Activated T-cell treated with anti-CD3 and anti-CD28 coated beads, Interleukin-2, amount 50 U/mL, for 72 hours (primary cell): ENCODE results near the gene APLP2. TPM values are rescaled to one million over a fixed set of nuclear protein-coding genes. Genes with fewer than 3 reads are reported as not detected.

Experiments
- ATAC-seq, 2 donors: fragments of 150-1000 bp; cut with Tn5 transposase; replicated peaks in 1 of 2; 2 replicates each; pipeline ENCODE4 v1.10.0; 2021; ENCODE audit warnings: moderate library complexity in 2 of 2, mild to moderate bottlenecking in 1 of 2
- DNase-seq, 2 donors: peaks; one replicate each; pipeline ENCODE4 v3.0.0; 2021 to 2022; ENCODE audit warnings: mixed read lengths in 1 of 2
- H3K27ac Mint-ChIP-seq: one replicate; pipeline ENCODE4 v1.8.0; 2022; ENCODE audit warnings: mild to moderate bottlenecking, moderate library complexity, mixed read lengths
- H3K27me3 Mint-ChIP-seq: one replicate; pipeline ENCODE4 v1.8.0; 2022; ENCODE audit warnings: low read depth, mixed read lengths
- H3K36me3 Mint-ChIP-seq, 2 donors: one replicate each; pipeline ENCODE4 v1.8.0; 2022; ENCODE audit warnings: mixed read lengths in 2 of 2, mild to moderate bottlenecking in 1 of 2; ENCODE audit not compliant: insufficient read depth in 2 of 2
- H3K4me1 Mint-ChIP-seq: one replicate; pipeline ENCODE4 v1.8.0; 2022; ENCODE audit warnings: low read depth, mixed read lengths
- H3K4me3 Mint-ChIP-seq, 2 donors: one replicate each; pipeline ENCODE4 v1.8.0; 2022; ENCODE audit warnings: mild to moderate bottlenecking in 2 of 2, mixed read lengths in 2 of 2, moderate library complexity in 2 of 2
- H3K9me3 Mint-ChIP-seq, 2 donors: one replicate each; pipeline ENCODE4 v1.8.0; 2022; ENCODE audit warnings: mixed read lengths in 2 of 2
- total RNA-seq, 2 donors: library from RNA; stranded (reverse); gene quantifications; one replicate each; pipeline ENCODE4 v1.2.3, GENCODE V29; 2022

APLP2 gene
- total RNA-seq, 2 donors from 2014 or later: 37.8 to 44.2 TPM

DNA sequence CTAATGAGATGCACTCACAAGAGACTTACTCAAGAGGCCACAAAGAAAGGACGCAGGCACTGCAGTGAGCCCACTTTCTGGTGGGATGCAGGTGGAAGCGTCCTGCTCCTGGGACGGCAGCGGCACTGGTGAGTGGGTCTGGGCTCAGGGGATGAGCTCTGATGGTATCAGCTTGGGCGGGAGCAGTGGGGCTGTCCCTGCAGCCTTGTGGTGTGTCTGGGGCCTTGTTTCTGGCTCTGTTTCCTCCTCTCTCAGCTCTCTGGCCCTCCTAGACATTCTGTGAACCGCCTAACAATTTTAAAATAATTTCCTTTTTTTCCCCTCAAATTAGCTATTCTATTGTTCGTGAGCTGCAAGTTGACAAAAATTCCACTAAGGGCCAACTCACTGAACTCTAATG is 81.1 kb downstream of the APLP2 start:
- peaks cover 17% of the 10 kb centered on the region for H3K4me1 Mint-ChIP-seq
- H3K27me3 Mint-ChIP-seq: peaks cover 6% of the 10 kb centered on the region
- no peak for DNase-seq
- H3K36me3 Mint-ChIP-seq: no peaks in the 10 kb centered on the region
- H3K4me3 Mint-ChIP-seq: no peak overlapping the region
- no peak overlapping the region for H3K27ac Mint-ChIP-seq
- ATAC-seq: no peak
- H3K9me3 Mint-ChIP-seq: no peaks in the 10 kb centered on the region

DNA sequence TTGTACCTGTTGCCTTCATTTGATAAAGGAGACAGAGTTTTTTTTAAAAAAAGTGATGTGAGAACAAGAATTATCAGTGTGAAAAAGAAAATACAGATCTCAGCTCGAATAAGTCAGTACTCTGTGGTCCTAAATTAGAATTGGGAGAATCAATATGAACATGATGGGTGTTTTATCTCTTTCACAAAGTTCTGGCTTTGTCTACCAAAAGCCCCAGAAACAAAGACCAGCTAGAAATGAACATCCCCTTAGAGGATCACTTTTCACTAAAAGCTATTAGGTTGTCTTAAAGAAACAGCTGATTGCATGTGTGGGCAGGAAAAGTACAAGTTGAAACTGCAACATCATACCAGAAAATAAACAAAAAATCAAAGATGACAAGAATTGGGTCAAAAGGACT is 81.5 kb downstream of the APLP2 start:
- ATAC-seq (no peak), DNase-seq (no peak)
- peaks cover 6% of the 10 kb centered on the region for H3K27me3 Mint-ChIP-seq
- H3K27ac Mint-ChIP-seq: no peak overlapping the region
- H3K4me1 Mint-ChIP-seq: peaks cover 14% of the 10 kb centered on the region
- no peak overlapping the region for H3K4me3 Mint-ChIP-seq
- H3K9me3 Mint-ChIP-seq: no peaks in the 10 kb centered on the region
- H3K36me3 Mint-ChIP-seq: no peaks in the 10 kb centered on the region

DNA sequence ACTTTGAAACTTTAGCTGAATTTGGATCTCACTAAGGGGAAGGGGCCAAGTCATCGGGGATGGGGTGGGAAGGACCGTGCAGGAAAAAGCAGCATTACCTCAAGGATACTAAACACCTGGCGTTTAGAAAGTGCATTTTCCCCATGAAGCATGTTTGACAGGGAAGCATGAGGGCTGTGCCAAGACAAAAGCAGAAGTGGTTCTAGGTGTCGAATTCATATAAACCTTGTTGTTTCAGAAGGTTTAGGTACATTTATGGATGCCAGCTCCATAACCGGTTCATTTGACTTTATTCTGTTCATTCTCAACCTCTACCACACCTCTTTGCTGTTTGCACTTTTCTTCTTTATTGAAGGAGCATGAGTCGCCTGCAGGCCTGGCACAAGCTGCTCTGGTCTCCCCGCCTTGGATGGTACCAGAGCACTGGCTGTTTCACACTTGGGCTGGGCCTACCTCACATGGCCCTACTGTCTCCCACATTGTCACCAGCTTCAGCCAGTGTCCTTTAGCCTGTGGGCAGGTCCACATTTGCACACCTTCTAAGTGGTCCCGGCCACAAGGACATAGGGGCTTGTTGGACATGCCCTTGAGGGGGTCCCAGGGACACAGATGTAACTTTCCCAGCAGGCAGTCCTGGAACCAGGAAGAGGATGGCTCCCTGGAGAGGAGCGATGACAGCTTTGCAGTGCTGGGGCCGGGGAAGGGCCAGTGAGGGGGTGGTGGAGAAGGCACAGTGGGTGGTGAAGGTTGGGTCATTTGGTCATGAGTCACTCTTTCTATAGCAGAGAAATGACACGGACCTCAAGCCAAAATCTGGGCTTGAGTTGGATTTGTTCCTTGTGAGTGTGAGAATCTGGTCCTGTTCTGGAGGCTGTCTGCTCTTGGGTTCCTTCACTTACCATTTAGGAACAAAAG is 86.7 kb downstream of the APLP2 start:
- H3K4me3 Mint-ChIP-seq: no peak overlapping the region
- H3K9me3 Mint-ChIP-seq: no peaks in the 10 kb centered on the region
- H3K36me3 Mint-ChIP-seq: peaks cover 2 to 6% of the 10 kb centered on the region in 2 donors
- DNase-seq (no peak), ATAC-seq (no peak)
- H3K27ac Mint-ChIP-seq: no peak overlapping the region
- peaks cover 32% of the 10 kb centered on the region for H3K27me3 Mint-ChIP-seq
- peaks cover 4% of the 10 kb centered on the region for H3K4me1 Mint-ChIP-seq

DNA sequence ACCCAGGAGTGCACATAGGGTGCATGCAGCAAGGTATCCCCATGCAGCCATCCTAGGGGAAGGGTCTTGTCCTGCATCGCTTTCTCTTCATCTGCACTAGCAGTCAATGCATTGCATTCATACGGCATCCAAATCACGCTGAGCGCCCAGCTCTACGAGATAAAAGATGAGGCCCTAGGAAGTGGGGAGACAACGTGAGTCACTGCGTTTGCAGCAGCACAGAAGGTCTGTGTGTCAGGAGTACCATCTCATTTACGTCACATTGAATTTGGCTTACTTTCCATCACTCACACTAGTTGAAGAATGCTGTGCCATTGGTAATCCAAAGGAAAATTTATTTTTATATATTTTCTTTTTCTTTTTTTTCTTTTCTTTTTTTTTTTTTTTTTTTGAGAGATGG is 87.4 kb downstream of the APLP2 start:
- DNase-seq (no peak), ATAC-seq (no peak)
- Mint-ChIP-seq H3K4me1 (peaks cover 4% of the 10 kb centered on the region), H3K27ac (no peak overlapping the region), H3K4me3 (no peak overlapping the region), H3K27me3 (peaks cover 39% of the 10 kb centered on the region), H3K9me3 (no peaks in the 10 kb centered on the region), H3K36me3 (peaks cover 2 to 6% of the 10 kb centered on the region in 2 donors)

DNA sequence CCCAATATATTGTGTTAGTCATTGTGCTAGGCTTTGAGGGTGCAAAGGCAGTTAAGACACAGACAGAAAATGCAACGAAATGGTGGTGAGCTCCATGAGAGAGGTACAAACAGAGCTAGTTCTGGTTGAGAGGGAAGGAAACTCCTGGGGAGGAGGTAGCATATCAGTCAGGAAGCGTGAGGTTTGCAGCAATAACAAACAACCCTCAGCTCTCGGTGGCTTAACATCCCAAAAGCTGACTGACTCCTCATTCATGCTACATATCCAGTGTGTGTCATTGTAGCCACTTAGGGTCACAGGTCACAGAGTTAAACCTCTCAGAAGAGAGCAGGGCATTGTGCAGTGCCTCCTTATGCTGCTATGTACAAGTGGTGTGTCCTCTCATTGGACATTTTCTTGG is 88.1 kb downstream of the APLP2 start:
- no peak for DNase-seq
- H3K4me1 Mint-ChIP-seq: peaks cover 4% of the 10 kb centered on the region
- ATAC-seq: no peak
- no peak overlapping the region for H3K4me3 Mint-ChIP-seq
- H3K9me3 Mint-ChIP-seq: no peaks in the 10 kb centered on the region
- peaks cover 2 to 6% of the 10 kb centered on the region in 2 donors for H3K36me3 Mint-ChIP-seq
- peaks cover 47% of the 10 kb centered on the region for H3K27me3 Mint-ChIP-seq
- H3K27ac Mint-ChIP-seq: no peak overlapping the region

DNA sequence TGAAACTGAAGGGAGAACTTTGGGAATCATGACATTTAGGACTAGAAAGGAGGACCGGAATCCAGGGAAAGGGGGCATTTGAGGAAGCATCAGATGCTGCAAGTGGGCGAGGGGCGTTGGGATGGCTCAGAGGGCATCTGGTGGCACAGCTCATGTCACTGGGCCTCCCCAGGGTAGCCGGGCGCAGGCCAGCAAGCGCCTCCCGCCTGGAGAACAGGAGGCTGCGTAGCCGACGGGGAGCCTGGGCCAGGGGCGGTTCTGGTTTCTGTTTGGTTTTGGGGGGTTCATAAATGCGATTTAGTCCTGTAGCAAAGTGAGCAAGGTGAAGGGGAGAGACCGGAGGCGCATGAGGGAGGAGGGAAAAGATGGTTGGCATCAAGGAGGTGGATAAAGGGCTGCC is 89.4 kb downstream of the APLP2 start:
- DNase-seq (no peak), ATAC-seq (no peak)
- H3K27me3 Mint-ChIP-seq: peaks cover 60% of the 10 kb centered on the region
- peaks cover 4% of the 10 kb centered on the region for H3K4me1 Mint-ChIP-seq
- H3K27ac Mint-ChIP-seq: no peak overlapping the region
- H3K4me3 Mint-ChIP-seq: peak overlapping the region; percentile 65 to 69
- no peaks in the 10 kb centered on the region for H3K9me3 Mint-ChIP-seq
- H3K36me3 Mint-ChIP-seq: peaks cover 2 to 6% of the 10 kb centered on the region in 2 donors

DNA sequence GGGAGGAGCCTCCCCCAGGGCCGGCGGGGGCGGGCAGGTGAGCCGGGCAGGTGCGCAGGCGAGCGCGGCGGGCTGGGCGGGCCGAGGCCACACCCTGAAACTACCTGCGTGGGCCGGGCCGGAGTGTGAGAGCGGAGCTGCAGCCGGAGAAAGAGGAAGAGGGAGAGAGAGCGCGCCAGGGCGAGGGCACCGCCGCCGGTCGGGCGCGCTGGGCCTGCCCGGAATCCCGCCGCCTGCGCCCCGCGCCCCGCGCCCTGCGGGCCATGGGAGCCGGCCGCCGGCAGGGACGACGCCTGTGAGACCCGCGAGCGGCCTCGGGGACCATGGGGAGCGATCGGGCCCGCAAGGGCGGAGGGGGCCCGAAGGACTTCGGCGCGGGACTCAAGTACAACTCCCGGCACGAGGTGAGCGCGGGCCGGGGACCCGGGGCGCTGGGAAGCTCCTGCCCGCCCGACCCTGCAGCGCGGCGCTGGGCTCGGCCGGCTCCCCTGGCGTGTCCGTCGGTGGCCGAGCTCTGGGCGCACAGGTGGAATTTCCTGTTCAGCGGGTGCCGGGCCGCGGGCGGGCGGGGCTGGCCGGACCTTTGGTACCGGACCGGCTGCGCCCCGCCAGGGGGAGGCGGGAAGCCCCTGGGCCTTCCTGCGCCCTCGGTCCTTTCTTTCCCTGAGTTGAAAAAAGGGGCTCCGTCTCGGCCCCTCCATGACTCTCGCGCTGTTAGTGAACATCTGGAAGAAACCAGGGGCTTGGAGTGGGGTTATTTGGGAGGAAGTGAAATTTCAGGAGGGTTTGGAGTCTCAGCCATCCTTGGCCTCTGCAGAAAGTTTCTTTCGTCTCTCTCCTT is 90.2 kb downstream of the APLP2 start, which contains the start of gene ST14:
TSS of gene ST14 (plus strand) at position 126 of the 841 bp plus-strand sequence. CDS start at position 324, 198 bp downstream.
- H3K27ac Mint-ChIP-seq: no peak within 1 kb of the TSS
- peaks cover 2 to 6% of the 10 kb centered on the region in 2 donors for H3K36me3 Mint-ChIP-seq
- peak in 1 of 2 donors; percentile 33 for ATAC-seq
- peaks cover 61% of the 10 kb centered on the region for H3K27me3 Mint-ChIP-seq
- H3K4me3 Mint-ChIP-seq: peak within 1 kb of the TSS; percentile 65 to 72
- peaks cover 4% of the 10 kb centered on the region for H3K4me1 Mint-ChIP-seq
- no peaks in the 10 kb centered on the region for H3K9me3 Mint-ChIP-seq
- no peak for DNase-seq

DNA sequence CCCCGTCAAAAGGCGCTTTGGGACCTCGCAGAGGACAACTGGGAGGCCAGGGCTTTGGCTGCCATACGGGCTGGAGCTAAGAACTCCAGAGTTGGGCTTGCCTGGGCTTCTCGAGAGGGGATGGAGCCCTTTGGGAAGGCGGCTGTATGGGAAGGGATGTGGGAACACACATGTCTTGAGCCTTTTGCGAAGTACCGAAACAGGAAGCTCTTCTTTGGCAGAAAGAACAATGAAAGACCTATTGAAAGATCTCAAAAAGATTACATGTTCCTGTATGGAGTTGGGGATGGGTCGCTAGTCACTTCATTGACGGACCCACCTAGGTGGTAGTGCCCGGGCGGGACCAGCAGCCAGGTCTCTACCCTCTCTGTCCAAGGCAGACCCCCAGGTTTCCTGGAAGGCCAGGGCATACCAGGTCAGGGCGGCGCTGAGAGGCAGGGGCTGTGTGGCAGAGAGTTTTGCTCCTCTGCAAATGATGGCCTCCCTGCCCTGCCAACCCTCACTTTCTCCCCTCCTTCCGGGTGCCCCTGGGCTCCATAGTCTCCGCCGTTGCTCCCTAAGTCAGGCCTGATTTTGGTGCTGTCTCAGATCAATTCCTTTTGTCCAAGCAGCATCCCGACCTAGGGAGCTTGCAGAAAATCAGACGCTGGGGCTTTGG is 90.9 kb downstream of the APLP2 start:
- H3K9me3 Mint-ChIP-seq: no peaks in the 10 kb centered on the region
- DNase-seq (no peak), ATAC-seq (no peak)
- H3K27ac Mint-ChIP-seq: no peak overlapping the region
- H3K27me3 Mint-ChIP-seq: peaks cover 61% of the 10 kb centered on the region
- H3K36me3 Mint-ChIP-seq: peaks cover 2 to 6% of the 10 kb centered on the region in 2 donors
- H3K4me3 Mint-ChIP-seq: peak overlapping the region; percentile 59 to 72
- peaks cover 4% of the 10 kb centered on the region for H3K4me1 Mint-ChIP-seq

DNA sequence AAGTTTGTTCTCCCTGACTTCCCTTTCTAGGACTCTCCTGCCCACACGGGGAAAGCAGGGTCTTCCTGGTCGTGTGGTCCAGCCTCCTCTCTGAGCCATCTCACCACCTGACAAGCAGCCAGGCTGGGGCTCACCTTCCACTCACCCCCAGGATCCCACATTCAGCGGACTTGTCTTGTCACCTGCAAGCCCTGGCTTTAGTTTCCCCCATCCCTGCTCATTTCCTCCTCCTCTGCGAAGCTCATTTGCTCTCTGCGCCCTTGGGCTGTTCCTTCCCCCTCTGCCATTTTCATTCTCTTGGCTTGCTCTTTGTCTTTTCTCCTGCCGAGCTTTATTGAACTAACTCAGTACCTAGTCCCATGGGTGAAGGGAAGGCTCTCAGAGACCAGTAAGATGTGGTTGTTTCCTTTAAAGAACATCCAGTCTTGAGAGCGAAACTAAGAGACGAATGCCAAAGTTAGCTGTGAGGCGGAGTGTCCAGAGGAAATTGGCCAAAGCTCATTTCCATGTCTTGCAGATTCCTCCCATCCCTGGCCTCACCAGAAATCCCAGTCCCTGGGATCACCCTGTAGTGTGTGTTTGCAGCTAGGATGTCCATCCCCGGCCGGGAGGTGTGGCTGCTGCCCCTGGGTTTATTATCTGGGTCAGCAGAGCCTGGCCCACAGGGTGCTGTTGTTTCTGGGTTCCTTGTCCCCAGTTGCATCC is 91.9 kb downstream of the APLP2 start:
- no peaks in the 10 kb centered on the region for H3K9me3 Mint-ChIP-seq
- H3K4me1 Mint-ChIP-seq: peaks cover 4% of the 10 kb centered on the region
- H3K4me3 Mint-ChIP-seq: no peak overlapping the region
- H3K27me3 Mint-ChIP-seq: peaks cover 68% of the 10 kb centered on the region
- peaks cover 2 to 6% of the 10 kb centered on the region in 2 donors for H3K36me3 Mint-ChIP-seq
- DNase-seq (no peak), ATAC-seq (no peak)
- no peak overlapping the region for H3K27ac Mint-ChIP-seq

DNA sequence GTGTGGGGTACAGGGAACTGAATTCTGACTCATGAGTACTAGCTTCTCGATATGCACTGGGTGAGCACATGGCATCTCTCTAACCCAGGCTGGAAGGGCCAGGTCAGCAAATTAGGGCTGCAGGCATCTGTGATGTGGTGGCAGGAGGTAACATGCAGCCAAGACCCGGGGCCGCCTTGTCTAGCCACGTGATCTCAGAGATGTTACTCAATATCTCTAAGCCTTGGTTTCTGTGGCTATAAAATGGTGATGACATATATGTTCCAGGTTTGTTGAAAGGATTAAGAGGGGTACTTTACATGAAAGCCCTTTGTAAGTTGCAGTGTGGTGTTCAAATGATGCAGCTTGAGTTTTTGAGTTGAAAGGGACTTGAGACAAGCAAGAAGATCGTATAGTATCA is 93.0 kb downstream of the APLP2 start:
- Mint-ChIP-seq H3K36me3 (peaks cover 2 to 6% of the 10 kb centered on the region in 2 donors), H3K4me3 (no peak overlapping the region), H3K27ac (no peak overlapping the region), H3K4me1 (peaks cover 4% of the 10 kb centered on the region), H3K9me3 (no peaks in the 10 kb centered on the region), H3K27me3 (peaks cover 64% of the 10 kb centered on the region)
- peak; percentile 62 to 63 for ATAC-seq
- DNase-seq: peak; percentile 15 to 18

DNA sequence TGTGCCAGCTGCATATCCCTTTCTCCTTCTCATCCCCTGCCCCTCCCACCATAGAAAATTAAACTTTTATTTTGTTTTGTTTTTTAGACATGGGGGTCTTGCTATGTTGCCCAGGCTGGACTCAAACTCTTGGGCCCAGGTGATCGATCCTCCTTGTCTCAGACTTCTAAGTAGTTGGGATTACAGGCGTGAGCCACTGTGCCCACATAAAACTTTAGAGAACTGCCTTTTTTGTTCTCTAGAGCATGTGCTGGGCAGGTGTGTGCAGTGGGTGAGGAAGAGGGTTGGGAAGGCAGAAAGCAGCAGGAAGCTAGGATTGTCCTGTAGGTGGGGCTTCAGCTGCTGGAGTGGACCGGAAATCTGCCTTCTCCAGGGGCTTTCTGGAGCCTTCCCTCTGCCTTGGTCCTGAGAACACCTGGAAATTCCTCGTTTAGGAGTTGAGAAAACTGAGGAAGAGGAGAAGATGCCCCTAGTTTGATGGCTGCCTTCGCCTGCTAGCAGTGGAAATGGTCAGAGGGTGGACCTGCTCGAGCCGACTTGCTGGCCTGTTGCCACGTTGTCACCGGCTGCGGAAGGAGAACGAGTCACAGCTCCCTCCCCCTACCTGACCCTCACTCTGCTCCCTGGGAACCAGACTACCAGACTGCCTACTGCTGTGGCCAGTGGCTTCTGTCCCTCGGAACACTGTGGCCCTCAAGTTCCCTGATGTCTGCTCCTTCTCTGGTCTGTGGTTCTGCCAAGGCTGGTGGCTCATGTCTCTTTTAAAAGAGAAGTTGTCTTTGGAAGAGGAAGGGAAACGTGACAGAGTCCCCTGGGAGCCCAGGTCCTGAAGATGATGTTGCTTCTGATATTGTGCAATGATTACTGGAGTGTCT is 93.9 kb downstream of the APLP2 start:
- Mint-ChIP-seq H3K4me1 (peaks cover 4% of the 10 kb centered on the region), H3K27me3 (peaks cover 56% of the 10 kb centered on the region), H3K9me3 (no peaks in the 10 kb centered on the region), H3K4me3 (no peak overlapping the region), H3K36me3 (peaks cover 2 to 4% of the 10 kb centered on the region in 2 donors), H3K27ac (no peak overlapping the region)
- ATAC-seq (no peak), DNase-seq (no peak)

DNA sequence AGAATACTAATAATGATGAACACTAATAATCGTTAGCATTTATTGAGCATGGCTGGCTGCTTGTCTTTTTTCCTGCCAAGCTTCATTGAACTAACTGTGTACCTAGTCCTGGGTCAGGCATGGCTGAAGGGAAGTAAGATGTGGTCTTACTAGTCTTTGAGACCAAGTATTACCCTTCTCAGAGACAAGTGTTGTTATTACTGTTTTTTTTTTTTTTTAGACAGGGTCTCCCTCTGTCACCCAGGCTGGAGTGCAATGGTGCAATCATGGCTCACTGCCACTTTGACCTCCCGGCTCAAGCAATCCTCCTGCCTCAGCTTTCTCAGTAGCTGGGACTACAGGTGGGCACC is 94.5 kb downstream of the APLP2 start:
- H3K36me3 Mint-ChIP-seq: no peaks in the 10 kb centered on the region

More for the DNA sequence above, 94.5 kb downstream of the APLP2 start:
- Mint-ChIP-seq H3K27ac (no peak overlapping the region), H3K27me3 (peaks cover 50% of the 10 kb centered on the region), H3K9me3 (no peaks in the 10 kb centered on the region), H3K4me3 (no peak overlapping the region), H3K4me1 (peaks cover 4% of the 10 kb centered on the region)
- no peak for DNase-seq
- no peak for ATAC-seq
